Breast epithelium (tissue), 3 donors: ENCODE results near the gene CEP128.

Source experiments
- CTCF ChIP-seq, 3 donors: fragments of 450-650 bp; IDR thresholded peaks; one replicate each; pipeline ENCODE4 v1.5.1; 2016 to 2017; ENCODE audit warnings: antibody characterized with exemption in 3 of 3, mild to moderate bottlenecking in 3 of 3, moderate library complexity in 3 of 3
- POLR2AphosphoS5 ChIP-seq, 3 donors: sonication (generic); formaldehyde crosslinking; IDR thresholded peaks; one replicate each; pipeline ENCODE4 v1.6.1; 2017; ENCODE audit warnings: antibody characterized with exemption in 3 of 3

GRCh38 chr14:80537626-80538025, 403.9 kb downstream of the CEP128 start:
- TF ChIP-seq CTCF (IDR thresholded peaks at IDR 0.05), result no peak
- TF ChIP-seq POLR2AphosphoS5 (IDR thresholded peaks at IDR 0.05), result no peak
